Suppressor macrophage treated with lipopolysaccharide for 4 hours (primary cell): ENCODE results near the gene CTNND2.
A peak's percentile ranks its signal among the peaks of the same experiment; 100 is the strongest.

Experiments
- DNase-seq: peaks from one replicate; pipeline ENCODE4 v3.0.0-alpha.2; 2020

CTNND2 gene

GRCh38 chr5:11000515-11001353, 903.5 kb downstream of the CTNND2 start:
- DNase-seq: no peak

DNA sequence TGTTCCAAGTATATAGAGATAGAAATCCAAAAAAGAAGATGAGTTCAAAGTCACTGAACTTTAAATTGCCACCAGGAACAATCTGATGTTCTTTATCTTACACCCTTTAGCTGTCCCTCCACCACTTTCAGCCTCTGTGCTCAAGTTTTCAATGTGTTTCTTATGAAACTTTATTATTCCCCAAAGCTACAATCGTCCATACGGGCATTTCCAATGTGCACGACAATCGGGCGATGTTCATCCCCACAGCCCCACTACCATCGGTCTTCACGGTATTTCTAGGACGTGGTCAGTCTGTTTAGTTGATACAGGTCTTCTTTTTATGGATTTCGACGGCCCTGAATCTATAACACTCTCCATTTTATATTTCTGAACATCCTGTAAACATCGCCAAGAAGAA, 904.5 kb downstream of the CTNND2 start:
- no peak for DNase-seq

GRCh38 chr5:10995891-10996290, 908.4 kb downstream of the CTNND2 start:
- no peak for DNase-seq

DNA sequence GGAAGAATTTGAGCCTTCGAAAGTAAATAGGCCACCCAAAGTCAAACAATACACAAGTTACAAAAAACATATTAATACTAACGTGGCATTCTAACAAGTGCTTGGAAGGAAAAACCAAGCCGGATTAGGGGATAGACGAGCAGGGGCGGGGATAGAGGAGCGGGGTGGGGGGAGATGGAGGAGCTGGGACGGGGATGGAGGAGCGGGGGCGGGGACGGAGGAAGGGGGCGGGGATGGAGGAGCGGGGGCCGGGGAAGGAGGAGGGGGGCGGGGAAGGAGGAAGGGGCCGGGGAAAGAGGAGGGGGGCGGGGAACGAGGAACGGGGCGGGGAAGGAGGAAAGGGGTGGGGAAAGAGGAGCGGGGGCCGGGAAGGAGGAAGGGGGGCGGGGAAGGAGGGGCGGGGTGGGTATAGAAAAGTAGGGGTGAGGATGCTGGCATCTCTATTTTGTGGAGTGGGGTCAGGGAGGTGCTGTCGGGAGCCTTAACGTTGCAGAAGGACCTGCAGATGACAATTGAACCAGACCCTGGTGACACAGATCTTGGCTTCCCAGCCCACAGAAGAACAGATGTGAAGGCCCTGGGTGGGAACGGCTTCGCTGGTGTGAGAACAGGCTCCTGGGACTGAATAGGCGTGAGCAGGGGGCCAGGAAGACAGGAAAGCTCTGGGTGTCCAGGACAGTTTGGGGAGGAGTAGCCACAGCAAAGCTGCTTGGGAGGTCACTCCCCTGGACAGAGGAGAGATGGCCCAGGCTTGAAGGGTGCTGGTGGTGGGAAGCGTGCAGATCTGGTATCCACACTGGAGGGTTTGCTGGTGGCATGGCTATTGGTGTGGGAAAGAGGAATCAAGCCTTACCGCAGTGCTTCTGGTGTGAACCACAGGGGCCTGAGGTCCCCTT, 909.9 kb downstream of the CTNND2 start:
- DNase-seq: no peak

GRCh38 chr5:10990634-10991033, 913.6 kb downstream of the CTNND2 start:
- DNase-seq: no peak

- no peak for DNase-seq
Measured at GRCh38 chr5:10989577-10990263, 914.5 kb downstream of the CTNND2 start.

- DNase-seq: no peak
Measured at GRCh38 chr5:10988622-10989021, 915.6 kb downstream of the CTNND2 start.

DNA sequence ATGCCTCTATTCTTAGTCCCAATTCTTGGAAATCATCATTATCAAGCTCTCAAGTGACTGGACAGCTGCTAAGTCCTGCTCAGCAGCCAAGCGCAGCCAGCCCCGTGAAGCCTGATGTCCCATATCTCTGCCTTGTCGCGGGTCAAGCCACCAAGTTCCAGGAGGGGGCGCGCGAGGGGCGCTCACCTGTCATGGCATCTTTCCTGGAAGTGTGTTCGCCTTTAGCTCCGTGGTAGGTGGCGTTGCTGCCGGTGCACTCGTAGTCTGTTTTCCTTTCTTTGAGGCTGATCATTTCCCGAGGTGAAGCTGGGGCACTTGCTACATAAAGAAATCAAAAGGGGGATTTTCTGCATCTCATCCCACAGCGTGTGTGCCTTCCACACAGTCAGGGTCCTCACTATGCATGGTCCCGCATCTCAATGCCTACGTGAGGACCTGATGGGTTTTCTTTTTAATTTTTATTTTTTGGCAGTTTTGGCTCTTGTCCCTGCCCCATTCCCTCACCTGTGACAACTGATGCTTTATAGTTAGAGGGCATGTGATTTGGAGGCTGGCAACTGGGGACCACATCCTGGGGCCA, 916.2 kb downstream of the CTNND2 start:
- peak; percentile 61 for DNase-seq

DNA sequence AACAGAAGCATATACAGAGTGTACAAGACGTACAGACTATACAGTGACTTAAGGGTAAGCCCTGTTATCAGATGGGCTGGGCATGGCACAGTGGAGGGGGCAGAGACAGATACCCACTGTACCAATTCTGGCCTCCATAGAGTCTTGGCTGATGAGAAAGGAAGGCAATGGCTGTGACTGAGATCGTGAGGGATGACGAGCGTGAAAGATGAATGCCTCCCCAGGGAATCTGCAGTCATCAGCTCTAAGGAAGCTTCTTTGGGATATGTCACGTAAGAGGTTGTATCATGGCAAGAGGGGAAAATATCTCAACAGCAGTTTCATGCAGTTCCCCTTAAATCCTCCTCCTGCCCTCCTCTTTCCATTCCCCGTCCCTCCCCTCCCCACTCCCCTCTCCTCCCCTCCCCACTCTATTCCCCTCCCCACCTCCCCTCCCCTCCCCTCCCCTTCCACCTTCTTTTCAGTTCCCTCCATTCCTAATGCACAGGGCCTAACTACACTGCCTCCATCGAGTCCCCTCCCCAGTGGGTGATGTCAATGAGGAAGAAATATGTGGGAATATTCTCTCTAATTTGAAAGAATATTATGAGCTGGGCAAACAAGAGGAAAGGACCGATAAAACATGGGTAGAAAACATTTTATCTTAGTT, 916.8 kb downstream of the CTNND2 start:
- DNase-seq: no peak

GRCh38 chr5:10985721-10986110, 918.5 kb downstream of the CTNND2 start:
- DNase-seq: no peak

GRCh38 chr5:10985091-10985720, 919.0 kb downstream of the CTNND2 start:
- no peak for DNase-seq

GRCh38 chr5:10984021-10984715, 920.1 kb downstream of the CTNND2 start:
- DNase-seq: no peak

GRCh38 chr5:10982626-10983025, 921.6 kb downstream of the CTNND2 start:
- no peak for DNase-seq

GRCh38 chr5:10981932-10982331, 922.3 kb downstream of the CTNND2 start:
- DNase-seq: no peak

GRCh38 chr5:10977011-10977410, 927.2 kb downstream of the CTNND2 start:
- peak; percentile 63 for DNase-seq

DNA sequence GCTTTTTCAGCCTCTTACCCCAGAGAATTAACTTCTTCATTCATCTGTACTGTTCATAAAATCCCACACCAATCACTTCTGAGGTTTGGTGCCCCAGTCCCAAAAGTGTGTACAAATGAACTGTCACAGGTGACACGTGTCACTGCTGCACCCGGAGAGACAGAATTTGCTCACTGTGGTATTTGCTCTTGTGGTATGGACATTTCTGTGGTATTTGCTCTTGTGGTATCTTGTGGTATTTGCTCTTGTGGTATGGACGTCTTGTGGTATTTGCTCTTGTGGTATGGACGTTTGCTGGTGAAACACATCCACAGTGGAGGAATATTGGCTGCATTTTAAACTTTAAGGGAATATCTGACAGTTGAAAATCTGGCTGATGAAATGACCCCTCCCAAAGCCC, 928.3 kb downstream of the CTNND2 start:
- no peak for DNase-seq

DNA sequence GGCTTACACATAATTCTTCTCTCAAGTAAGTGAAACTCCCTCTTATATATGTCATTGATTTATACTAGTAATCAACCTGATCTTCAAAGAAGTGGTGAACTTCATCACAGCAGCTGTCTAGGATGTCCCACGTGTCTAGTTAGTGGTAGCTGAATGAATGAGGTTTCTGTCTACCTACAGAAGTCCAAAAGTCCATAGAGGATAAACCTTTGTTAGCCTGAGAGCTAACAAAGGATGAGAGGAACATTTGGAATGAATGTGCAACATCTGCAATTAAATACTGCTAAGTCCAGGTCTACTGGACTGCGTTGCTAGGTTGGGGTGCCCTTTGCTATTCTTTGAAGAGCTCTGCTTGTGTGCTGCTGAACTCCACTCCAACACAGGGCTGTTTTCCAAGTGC, 929.4 kb downstream of the CTNND2 start:
- no peak for DNase-seq

GRCh38 chr5:10973316-10973715, 930.9 kb downstream of the CTNND2 start:
- DNase-seq: no peak

DNA sequence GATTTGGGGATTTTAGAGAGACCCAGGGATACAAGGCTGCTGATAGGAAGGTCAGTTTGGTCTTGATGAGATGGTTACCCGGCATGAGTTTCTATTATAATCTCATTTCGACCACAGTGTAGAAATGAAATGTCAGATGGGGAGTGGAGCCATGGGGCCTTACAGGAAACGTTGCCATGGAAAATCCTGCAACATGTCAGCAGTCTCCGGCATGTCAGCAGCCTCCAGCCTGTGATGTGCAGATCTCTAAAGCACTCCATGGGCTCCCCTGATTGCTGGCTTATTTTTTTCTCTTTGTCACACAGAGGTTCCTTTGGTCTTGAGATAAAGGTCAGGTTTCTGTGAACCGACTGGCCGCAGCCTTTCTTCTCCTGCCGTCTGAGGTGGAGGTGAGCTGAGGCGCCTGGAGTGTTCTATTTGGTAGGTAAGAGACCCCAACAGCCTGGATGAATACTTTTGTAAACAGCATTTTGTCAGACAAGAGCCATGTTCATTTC, 934.5 kb downstream of the CTNND2 start:
- no peak for DNase-seq

- DNase-seq: no peak
Measured at GRCh38 chr5:10964806-10965205, 939.4 kb downstream of the CTNND2 start.

DNA sequence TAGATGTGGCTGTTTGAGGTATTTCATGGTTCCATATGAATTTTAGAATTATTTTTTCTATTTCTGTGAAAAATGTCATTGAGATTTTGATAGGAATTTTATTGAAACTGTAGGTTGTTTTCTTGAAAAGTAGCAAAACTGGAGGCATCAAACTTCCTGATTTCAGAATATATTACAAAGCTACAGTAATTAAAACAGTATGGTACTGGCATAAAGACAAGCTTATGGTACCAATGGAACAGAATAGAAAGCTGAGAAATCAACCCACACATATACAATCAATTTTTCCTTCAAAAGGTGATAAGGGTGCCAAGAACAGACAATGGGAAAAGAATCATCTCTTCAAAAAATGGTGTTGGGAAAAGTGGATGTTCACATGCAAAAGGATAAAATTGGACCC, 945.5 kb downstream of the CTNND2 start:
- DNase-seq: no peak
